Measurements from ENCODE around the gene EPX.

The EPX gene

GRCh38 chr17:58229384-58229783, 36.9 kb downstream of the EPX start:
- H3K27ac ChIP-seq: no peak overlapping the region; the same call in 1 of the 2 replicates
- TF ChIP-seq, protein P1, sequence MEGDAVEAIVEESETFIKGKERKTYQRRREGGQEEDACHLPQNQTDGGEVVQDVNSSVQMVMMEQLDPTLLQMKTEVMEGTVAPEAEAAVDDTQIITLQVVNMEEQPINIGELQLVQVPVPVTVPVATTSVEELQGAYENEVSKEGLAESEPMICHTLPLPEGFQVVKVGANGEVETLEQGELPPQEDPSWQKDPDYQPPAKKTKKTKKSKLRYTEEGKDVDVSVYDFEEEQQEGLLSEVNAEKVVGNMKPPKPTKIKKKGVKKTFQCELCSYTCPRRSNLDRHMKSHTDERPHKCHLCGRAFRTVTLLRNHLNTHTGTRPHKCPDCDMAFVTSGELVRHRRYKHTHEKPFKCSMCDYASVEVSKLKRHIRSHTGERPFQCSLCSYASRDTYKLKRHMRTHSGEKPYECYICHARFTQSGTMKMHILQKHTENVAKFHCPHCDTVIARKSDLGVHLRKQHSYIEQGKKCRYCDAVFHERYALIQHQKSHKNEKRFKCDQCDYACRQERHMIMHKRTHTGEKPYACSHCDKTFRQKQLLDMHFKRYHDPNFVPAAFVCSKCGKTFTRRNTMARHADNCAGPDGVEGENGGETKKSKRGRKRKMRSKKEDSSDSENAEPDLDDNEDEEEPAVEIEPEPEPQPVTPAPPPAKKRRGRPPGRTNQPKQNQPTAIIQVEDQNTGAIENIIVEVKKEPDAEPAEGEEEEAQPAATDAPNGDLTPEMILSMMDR (conservative IDR thresholded peaks at IDR 0.05): no peak
- TF ChIP-seq ZFX (IDR thresholded peaks at IDR 0.05): no peak

GRCh38 chr17:58229881-58230280, 37.4 kb downstream of the EPX start:
- H3K27ac ChIP-seq: no peak overlapping the region
- no peak for TF ChIP-seq ZFX (IDR thresholded peaks at IDR 0.05)

DNA sequence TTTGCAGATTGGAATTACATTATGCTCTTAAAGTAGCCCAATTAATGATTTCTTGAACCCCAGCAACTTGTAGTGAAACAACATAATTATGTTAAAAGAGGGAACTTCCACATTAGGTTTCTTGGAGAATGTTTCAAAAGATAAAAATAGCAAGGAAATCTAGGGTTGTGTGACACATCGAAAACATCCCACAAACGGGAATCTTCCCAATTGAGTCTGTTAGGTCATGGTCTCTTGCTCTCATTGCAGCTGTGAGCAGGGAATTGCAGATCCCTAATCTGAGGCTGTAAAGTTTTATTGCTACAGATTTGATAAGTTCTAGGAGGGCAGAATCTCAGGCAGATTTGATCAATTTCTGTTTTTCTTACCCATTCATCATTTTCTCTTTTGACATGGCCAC, 39.1 kb downstream of the EPX start:
- no peak for TF ChIP-seq ZFX (IDR thresholded peaks at IDR 0.05)
- TF ChIP-seq, protein P1 (conservative IDR thresholded peaks at IDR 0.05): no peak
- no peak overlapping the region for H3K27ac ChIP-seq

DNA sequence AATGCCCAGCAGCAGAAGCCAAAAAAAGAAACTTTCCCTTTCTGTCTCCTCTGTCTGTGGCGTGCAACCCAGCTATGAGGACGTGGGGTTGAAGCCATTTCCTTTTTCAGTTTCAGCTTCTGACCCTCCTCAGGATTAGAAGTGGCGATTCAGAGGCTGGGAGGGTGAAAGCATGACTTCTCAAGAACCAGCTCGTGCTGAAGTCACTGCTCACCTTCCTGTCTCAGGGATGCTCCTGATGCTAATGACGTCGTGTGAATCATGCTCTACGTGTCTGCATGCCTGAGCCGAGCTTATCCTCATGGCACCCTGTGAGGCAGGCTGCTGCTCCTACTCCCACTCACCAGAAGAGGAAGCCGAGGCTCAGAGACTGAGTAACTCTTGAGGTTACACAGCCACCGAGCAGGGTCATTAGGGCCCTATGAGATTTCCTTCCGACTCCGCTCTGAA, 40.2 kb downstream of the EPX start:
- no peak for TF ChIP-seq ZFX (IDR thresholded peaks at IDR 0.05)
- TF ChIP-seq, protein P1 (conservative IDR thresholded peaks at IDR 0.05): no peak
- no peak overlapping the region for H3K27ac ChIP-seq

DNA sequence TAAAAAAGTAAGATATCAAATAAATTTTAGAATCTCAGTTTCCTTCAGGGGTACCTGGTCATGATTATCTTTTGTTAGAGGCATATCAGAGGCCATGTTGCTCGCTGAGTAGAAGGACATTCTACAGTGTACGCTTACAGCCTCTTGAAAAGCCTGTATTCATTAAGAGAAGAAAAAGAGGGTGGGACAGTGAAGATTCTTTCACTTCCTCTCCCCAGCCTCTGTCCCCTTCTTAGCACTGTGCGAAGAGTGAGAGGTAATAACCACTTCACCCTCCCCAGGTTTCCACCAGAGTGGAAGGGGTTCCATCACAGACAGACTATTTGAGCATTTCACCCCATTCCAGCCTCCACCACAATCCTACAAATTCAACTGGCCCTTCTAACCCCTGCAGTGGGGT, 41.0 kb downstream of the EPX start:
- H3K27ac ChIP-seq: no peak overlapping the region
- no peak for TF ChIP-seq ZFX (IDR thresholded peaks at IDR 0.05)
- TF ChIP-seq, protein P1 (conservative IDR thresholded peaks at IDR 0.05): no peak

DNA sequence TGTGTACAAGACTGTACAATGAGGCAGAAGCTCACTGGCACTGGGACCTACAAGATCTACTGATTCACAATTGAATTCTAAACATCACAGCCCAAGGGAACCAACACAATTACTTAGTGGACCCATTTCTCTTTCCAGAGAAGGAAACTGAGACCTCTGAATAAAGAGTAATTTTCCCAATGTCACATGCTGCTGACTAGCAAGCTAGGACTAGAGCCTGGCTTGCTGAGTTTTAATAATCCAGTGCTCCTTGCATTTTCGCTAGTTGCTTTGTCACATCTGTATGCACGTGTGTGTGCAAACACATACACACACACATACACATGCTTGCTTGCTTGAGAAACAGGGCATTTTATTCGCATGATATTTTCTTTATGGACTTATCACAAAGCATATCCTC, 42.0 kb downstream of the EPX start:
- H3K27ac ChIP-seq: no peak overlapping the region
- TF ChIP-seq ZFX (IDR thresholded peaks at IDR 0.05): no peak
- TF ChIP-seq, protein P1 (conservative IDR thresholded peaks at IDR 0.05): no peak

- no peak overlapping the region for H3K27ac ChIP-seq
- TF ChIP-seq ZFX (IDR thresholded peaks at IDR 0.05): no peak
- TF ChIP-seq, protein P1 (conservative IDR thresholded peaks at IDR 0.05): no peak
These were observed 43.3 kb downstream of the EPX start for GRCh38 chr17:58235821-58236220.

DNA sequence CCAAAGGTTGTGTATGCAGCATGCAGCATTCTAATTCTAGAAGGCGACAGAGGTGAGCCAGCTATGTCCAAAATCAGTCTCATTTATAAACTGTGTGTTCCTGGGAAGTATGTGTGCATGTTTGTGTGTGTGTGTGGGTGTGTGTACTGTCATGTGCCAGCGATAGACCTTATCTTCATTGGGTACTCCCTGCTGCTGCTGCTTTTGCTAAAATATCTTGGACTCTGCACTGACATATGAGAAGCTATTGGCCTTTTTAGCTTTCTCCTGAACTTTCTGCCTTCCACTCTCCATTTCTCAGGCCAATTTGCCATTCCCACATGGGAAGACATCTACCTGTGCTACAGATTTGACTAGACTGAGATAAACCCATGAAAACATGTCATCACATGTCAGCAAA, 43.9 kb downstream of the EPX start:
- TF ChIP-seq, protein P1 (conservative IDR thresholded peaks at IDR 0.05): no peak
- no peak for TF ChIP-seq ZFX (IDR thresholded peaks at IDR 0.05)
- H3K27ac ChIP-seq: no peak overlapping the region

Data from C4-2B (cell line).